Measurements from ENCODE around the gene CAPN12. TPM values are rescaled to one million over a fixed set of nuclear protein-coding genes. Genes with fewer than 3 reads are reported as not detected.

The CAPN12 gene
- total and polyA plus RNA-seq, 2 of the 8 experiments (the other 6 are each of a cell fraction or from before 2014, with no cell fraction given), result 8.8 to 20.0 TPM

DNA sequence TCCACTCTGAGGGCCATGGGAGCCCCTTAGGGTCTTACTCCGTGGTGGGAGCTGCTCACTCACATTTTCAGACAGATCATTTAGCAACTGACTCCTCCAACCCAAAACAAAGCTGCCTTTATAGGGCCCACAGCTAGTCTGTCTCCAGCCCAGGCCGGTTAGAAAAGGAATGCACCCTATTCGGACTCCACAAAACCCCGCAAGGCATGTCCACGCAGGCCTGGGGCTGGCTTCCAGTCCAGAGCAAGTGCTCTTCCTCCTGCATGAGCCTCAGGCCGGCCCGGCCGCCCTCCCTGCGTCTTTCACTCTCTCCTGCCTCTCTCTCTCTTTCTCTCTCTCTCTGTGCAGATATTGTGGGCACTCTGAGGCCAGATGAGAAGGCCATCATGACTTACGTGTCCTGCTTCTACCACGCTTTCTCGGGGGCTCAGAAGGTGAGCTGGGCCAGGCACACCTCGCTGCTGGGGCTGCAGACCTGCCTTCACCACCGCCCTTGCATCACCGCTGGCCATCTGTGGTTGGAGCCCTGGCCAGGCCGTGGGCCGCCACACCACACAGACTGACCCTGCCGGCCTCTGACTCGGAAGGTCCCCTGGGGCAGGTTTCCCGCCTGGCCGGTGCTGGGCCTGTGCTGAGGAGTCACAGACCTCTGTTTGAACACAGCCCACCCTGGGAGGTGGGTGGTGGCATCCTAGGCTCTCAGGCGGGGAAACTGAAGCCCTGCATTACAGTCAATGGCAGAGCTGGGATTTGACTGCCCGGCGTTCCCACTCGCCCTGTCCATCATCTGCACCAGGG is 33.1 kb downstream of the CAPN12 start:
- DNase-seq (ENCODE audit: low read depth in 1 of 2, low spot score in 2 of 2) (no peak), FAIRE-seq (no peak)
- Histone ChIP-seq H2BK15ac (ENCODE audit: low read length) (no peak overlapping the region), H3K4me3 (ENCODE audit: extremely low read depth in 1 of 4, insufficient read depth in 2 of 4, low read depth in 3 of 4, low read length in 4 of 4) (no peak overlapping the region), H2AFZ (ENCODE audit: low read length) (no peak overlapping the region), H3K56ac (replicated peaks; ENCODE audit: insufficient read length, low read depth, low read length) (no peak overlapping the region), H3K23me2 (ENCODE audit: low read depth, low read length) (no peaks in the 10 kb centered on the region), H3K4me2 (ENCODE audit: insufficient read depth in 1 of 2, low read depth in 2 of 2, low read length in 2 of 2) (no peak overlapping the region), H4K91ac (replicated peaks; ENCODE audit: insufficient read length, low read length) (no peak overlapping the region), H3K18ac (ENCODE audit: extremely low read depth, low read length) (no peak overlapping the region; the same call in 1 of the 2 replicates), H3K4me1 (replicated peaks in 1 of 4; ENCODE audit: control insufficient read depth in 3 of 4, insufficient read depth in 4 of 4, low read length in 3 of 4) (no peaks in the 10 kb centered on the region), H4K20me1 (replicated peaks in 1 of 2; ENCODE audit: control insufficient read depth in 1 of 2, insufficient read depth in 2 of 2, low read length in 2 of 2) (peaks cover 5 to 14% of the 10 kb centered on the region in 2 experiments), H2BK120ac (replicated peaks; ENCODE audit: low read depth, low read length) (no peak overlapping the region), H3K4ac (replicated peaks; ENCODE audit: insufficient read length, low read depth, low read length) (no peak overlapping the region), H2BK12ac (ENCODE audit: low read depth, low read length) (no peak overlapping the region), H3K9me3 (ENCODE audit: insufficient read depth in 2 of 2, low read depth in 1 of 2, low read length in 1 of 2) (no peaks in the 10 kb centered on the region), H3K9ac (replicated peaks in 1 of 4; ENCODE audit: extremely low read depth in 1 of 4, low read depth in 3 of 4, low read length in 3 of 4) (no peak overlapping the region), H4K5ac (ENCODE audit: insufficient read length, low read depth, low read length) (no peak overlapping the region), H2AK5ac (ENCODE audit: low read depth, low read length) (no peak overlapping the region), H3K36me3 (ENCODE audit: control insufficient read depth in 2 of 4, insufficient read depth in 4 of 4, low read length in 3 of 4) (peaks cover 40 to 81% (median 62%) of the 10 kb centered on the region in 4 experiments), H4K8ac (ENCODE audit: extremely low read depth, insufficient read depth, low read length) (no peak overlapping the region), H3K79me1 (ENCODE audit: low read depth, low read length) (peaks cover 4% of the 10 kb centered on the region), H2BK5ac (ENCODE audit: low read depth, low read length) (no peak overlapping the region), H3K14ac (ENCODE audit: insufficient read length) (no peak overlapping the region), H3K27me3 (replicated peaks in 1 of 4; ENCODE audit: control insufficient read depth in 3 of 4, extremely low read depth in 1 of 4, insufficient read depth in 3 of 4, low read length in 3 of 4) (no peaks in the 10 kb centered on the region; a peak in 1 of 7 replicates), H3K23ac (ENCODE audit: insufficient read length) (no peak overlapping the region), H2BK20ac (ENCODE audit: low read length) (no peak overlapping the region), H3K27ac (ENCODE audit: low read depth, low read length) (no peak overlapping the region), H3K79me2 (ENCODE audit: control insufficient read depth in 1 of 2, insufficient read depth in 2 of 2, low read length in 2 of 2) (no peaks in the 10 kb centered on the region)
- ChIA-PET POLR2A (ENCODE audit: partially characterized antibody) (interaction anchor here (0.7 to 2.4 kb wide), 16 partner anchors 8 to 135 kb away, joined by 3 to 13 read pairs (median 4); no protein-coding TSS in a partner anchor), CTCF (ENCODE audit: partially characterized antibody) (interaction anchor here (0.9 to 2.0 kb wide), 5 partner anchors 9 to 77 kb away, joined by 3 to 9 read pairs (median 4); no protein-coding TSS in a partner anchor)
- 90% methylated on average over 25 of the region's 25 CpGs; no CpG with 5 or more reads in 1 of the 2 experiments for WGBS, 2 experiments (ENCODE audit: extremely low coverage in 1 of 2, insufficient coverage in 1 of 2, insufficient read length in 1 of 2, insufficient replicate concordance in 2 of 2, low coverage in 1 of 2, low lambda C conversion rate in 2 of 2, missing lambda C conversion rate in 1 of 2)
- TF ChIP-seq JUN (IDR thresholded peaks at IDR 0.05; ENCODE audit: low read depth, low read length) (no peak), ASH2L (IDR thresholded peaks at IDR 0.05; ENCODE audit: low read length) (no peak), BRCA1 (IDR thresholded peaks at IDR 0.05; ENCODE audit: low read depth, low read length) (no peak), GABPA (IDR thresholded peaks at IDR 0.05; ENCODE audit: borderline replicate concordance, insufficient read depth, low read length) (no peak), TAF1 (IDR thresholded peaks at IDR 0.05; ENCODE audit: low read depth, low read length) (no peak), SP1 (IDR thresholded peaks at IDR 0.05; ENCODE audit: low read depth, low read length) (no peak), FOSL1 (IDR thresholded peaks at IDR 0.05; ENCODE audit: insufficient read depth, low read depth, low read length) (no peak), YY1 (IDR thresholded peaks at IDR 0.05; ENCODE audit: low read depth, low read length) (no peak), NRF1 (IDR thresholded peaks at IDR 0.05; ENCODE audit: low read depth, low read length) (no peak), SUZ12 (IDR thresholded peaks at IDR 0.05; ENCODE audit: low read length) (no peak)
- TF ChIP-seq, protein P1, sequence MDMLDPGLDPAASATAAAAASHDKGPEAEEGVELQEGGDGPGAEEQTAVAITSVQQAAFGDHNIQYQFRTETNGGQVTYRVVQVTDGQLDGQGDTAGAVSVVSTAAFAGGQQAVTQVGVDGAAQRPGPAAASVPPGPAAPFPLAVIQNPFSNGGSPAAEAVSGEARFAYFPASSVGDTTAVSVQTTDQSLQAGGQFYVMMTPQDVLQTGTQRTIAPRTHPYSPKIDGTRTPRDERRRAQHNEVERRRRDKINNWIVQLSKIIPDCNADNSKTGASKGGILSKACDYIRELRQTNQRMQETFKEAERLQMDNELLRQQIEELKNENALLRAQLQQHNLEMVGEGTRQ (IDR thresholded peaks at IDR 0.05; ENCODE audit: low read length), result no peak
- TF ChIP-seq, protein P2, sequence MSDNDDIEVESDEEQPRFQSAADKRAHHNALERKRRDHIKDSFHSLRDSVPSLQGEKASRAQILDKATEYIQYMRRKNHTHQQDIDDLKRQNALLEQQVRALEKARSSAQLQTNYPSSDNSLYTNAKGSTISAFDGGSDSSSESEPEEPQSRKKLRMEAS (IDR thresholded peaks at IDR 0.05), result no peak
